HK-2 (cell line): Measurements from ENCODE around the gene PREP.
"Not testable (repeated sequence)": the region's sequence is repeated elsewhere in the genome, so short reads cannot be mapped to it uniquely, and the experiment has no call there.

Experiments used
- DNase-seq: peaks from one replicate; pipeline ENCODE4 v3.0.0-alpha.2; 2018; ENCODE audit not compliant: unreplicated experiment

The PREP gene

GRCh38 chr6:105344881-105345370 lies 58.0 kb downstream of the PREP start:
- DNase-seq, result no peak

GRCh38 chr6:105338350-105338983 lies 64.4 kb downstream of the PREP start:
- not testable (repeated sequence) for DNase-seq

- DNase-seq, result no peak
Observed at GRCh38 chr6:105336986-105337385, 65.9 kb downstream of the PREP start.

GRCh38 chr6:105332576-105332975 lies 70.3 kb downstream of the PREP start:
- no peak for DNase-seq

- no peak for DNase-seq
Observed at GRCh38 chr6:105331927-105332326, 71.0 kb downstream of the PREP start.

GRCh38 chr6:105330913-105331312 lies 72.0 kb downstream of the PREP start:
- no peak for DNase-seq

- DNase-seq, result no peak
Observed at GRCh38 chr6:105330364-105330763, 72.5 kb downstream of the PREP start.

GRCh38 chr6:105326833-105327770 lies 75.8 kb downstream of the PREP start:
- DNase-seq, result peak; percentile 44

- no peak for DNase-seq
Observed at GRCh38 chr6:105326216-105326615, 76.7 kb downstream of the PREP start.

- DNase-seq, result no peak
Observed at GRCh38 chr6:105324386-105324950, 78.4 kb downstream of the PREP start.

GRCh38 chr6:105322499-105323225 lies 80.2 kb downstream of the PREP start:
- no peak for DNase-seq

- no peak for DNase-seq
Observed at GRCh38 chr6:105321728-105322127, 81.2 kb downstream of the PREP start.

- no peak for DNase-seq
Observed at GRCh38 chr6:105321207-105321606, 81.7 kb downstream of the PREP start.

GRCh38 chr6:105320765-105321164 lies 82.1 kb downstream of the PREP start:
- no peak for DNase-seq

- no peak for DNase-seq
Observed at GRCh38 chr6:105320271-105320670, 82.6 kb downstream of the PREP start.

GRCh38 chr6:105319331-105319730 lies 83.6 kb downstream of the PREP start:
- DNase-seq, result no peak

GRCh38 chr6:105318660-105319059 lies 84.2 kb downstream of the PREP start:
- DNase-seq, result peak; percentile 34

GRCh38 chr6:105317607-105318533 lies 85.0 kb downstream of the PREP start:
- DNase-seq, result no peak

GRCh38 chr6:105313211-105313610 lies 89.7 kb downstream of the PREP start:
- no peak for DNase-seq

GRCh38 chr6:105310947-105311346 lies 91.9 kb downstream of the PREP start:
- DNase-seq, result no peak

- no peak for DNase-seq
Observed at GRCh38 chr6:105310371-105310770, 92.5 kb downstream of the PREP start.
